MM.1S (cell line): ENCODE measurements around the gene PPARD.

Source experiments
- DNase-seq: peaks from one replicate; pipeline ENCODE4 v3.0.0-alpha.2; 2015
- H2AFZ ChIP-seq: fragments of 300-600 bp; sonication (generic); 2 replicates; pipeline ENCODE4 v1.6.0; 2016; ENCODE audit warnings: antibody characterized with exemption, low read length
- H3F3A ChIP-seq: fragments of 300-600 bp; sonication (generic); 2 replicates; pipeline ENCODE4 v1.6.1; 2016; ENCODE audit warnings: mild to moderate bottlenecking, antibody characterized with exemption, low read length, moderate library complexity, mixed read lengths; ENCODE audit not compliant: insufficient read depth
- H3K27ac ChIP-seq: fragments of 300-600 bp; sonication (generic); 2 replicates; pipeline ENCODE4 v1.5.1; 2016; ENCODE audit warnings: mild to moderate bottlenecking, low read length
- H3K27me3 ChIP-seq: fragments of 300-600 bp; sonication (generic); replicated peaks from 2 replicates; pipeline ENCODE4 v1.6.0; 2016; ENCODE audit warnings: low read length; ENCODE audit not compliant: insufficient read depth
- H3K36me3 ChIP-seq: fragments of 300-600 bp; sonication (generic); replicated peaks from 2 replicates; pipeline ENCODE4 v1.6.1; 2016; ENCODE audit warnings: mild to moderate bottlenecking, low read length, mixed read lengths; ENCODE audit not compliant: insufficient read depth
- H3K4me1 ChIP-seq: fragments of 300-600 bp; sonication (generic); 2 replicates; pipeline ENCODE4 v1.6.1; 2016; ENCODE audit warnings: low read length, mixed read lengths
- H3K4me2 ChIP-seq: fragments of 300-600 bp; sonication (generic); 2 replicates; pipeline ENCODE4 v1.6.0; 2016; ENCODE audit warnings: low read depth, low read length
- H3K4me3 ChIP-seq: fragments of 300-600 bp; sonication (generic); 2 replicates; pipeline ENCODE4 v1.5.1; 2016; ENCODE audit warnings: low read length, mixed read lengths
- H3K79me2 ChIP-seq: fragments of 300-600 bp; sonication (generic); 2 replicates; pipeline ENCODE4 v1.6.1; 2016; ENCODE audit warnings: mixed run types, low read length, mixed read lengths
- H3K9ac ChIP-seq: fragments of 300-600 bp; sonication (generic); 2 replicates; pipeline ENCODE4 v1.6.1; 2016; ENCODE audit warnings: low read length, mixed read lengths
- H3K9me2 ChIP-seq: fragments of 300-600 bp; sonication (generic); replicated peaks from 2 replicates; pipeline ENCODE4 v1.6.1; 2016; ENCODE audit warnings: mild to moderate bottlenecking, low read length, mixed read lengths; ENCODE audit not compliant: insufficient read depth
- H3K9me3 ChIP-seq: fragments of 300-600 bp; sonication (generic); replicated peaks from 2 replicates; pipeline ENCODE4 v1.6.1; 2016; ENCODE audit warnings: mild to moderate bottlenecking, low read length, mixed read lengths; ENCODE audit not compliant: insufficient read depth
- H4K20me1 ChIP-seq: fragments of 300-600 bp; sonication (generic); 2 replicates; pipeline ENCODE4 v1.6.1; 2016; ENCODE audit warnings: mild to moderate bottlenecking, low read length, moderate library complexity, mixed read lengths; ENCODE audit not compliant: insufficient read depth
- CTCF ChIP-seq: fragments of 300-600 bp; sonication (generic); IDR thresholded peaks from 2 replicates; pipeline ENCODE4 v1.5.1; 2016; ENCODE audit warnings: antibody characterized with exemption, low read length, mixed read lengths
- EZH2 ChIP-seq: fragments of 300-600 bp; sonication (generic); optimal IDR thresholded peaks from 2 replicates; pipeline ENCODE3; 2017; ENCODE audit warnings: low read depth, mild to moderate bottlenecking, antibody characterized with exemption, low read length, mixed read lengths
- EZH2phosphoT487 ChIP-seq: fragments of 300-600 bp; sonication (generic); IDR thresholded peaks from 2 replicates; pipeline ENCODE4 v1.6.1; 2018; ENCODE audit warnings: antibody characterized with exemption, low read length

PPARD gene

GRCh38 chr6:35452183-35453090, 110.1 kb downstream of the PPARD start, which contains the start of gene FANCE:
TSS of gene FANCE (plus strand) at chr6:35452338. CDS start at chr6:35452546, 208 bp downstream.
- no peaks in the 10 kb centered on the region for H3K36me3 ChIP-seq
- peaks cover 13% of the 10 kb centered on the region; the same call in 1 of the 2 replicates for H3K27me3 ChIP-seq
- peak within 1 kb of the TSS; percentile 87 for H3K4me3 ChIP-seq
- peak within 1 kb of the TSS; percentile 99 for H3K4me2 ChIP-seq
- H3K79me2 ChIP-seq, result 0 out of 2 replicates have a peak, but pooled peaks cover 4% of the 10 kb centered on the region
- H3K27ac ChIP-seq, result peak within 1 kb of the TSS; percentile 55; the same call in 1 of the 2 replicates
- peaks cover 15% of the 10 kb centered on the region for H3K4me1 ChIP-seq
- no peak for TF ChIP-seq EZH2
- no peak for TF ChIP-seq CTCF
- no peak for TF ChIP-seq EZH2phosphoT487
- no peaks in the 10 kb centered on the region for H3K9me2 ChIP-seq
- peak within 1 kb of the TSS; percentile 73 for H3K9ac ChIP-seq
- H3K9me3 ChIP-seq, result no peaks in the 10 kb centered on the region
- H4K20me1 ChIP-seq, result no peaks in the 10 kb centered on the region
- no peaks in the 10 kb centered on the region for H3F3A ChIP-seq
- peak within 1 kb of the TSS; percentile 92 for H2AFZ ChIP-seq
- peak; percentile 92 for DNase-seq

GRCh38 chr6:35453236-35453635, 110.9 kb downstream of the PPARD start:
- Histone ChIP-seq H3K79me2 (0 out of 2 replicates have a peak, but pooled peaks cover 4% of the 10 kb centered on the region), H3K36me3 (no peaks in the 10 kb centered on the region), H2AFZ (no peak overlapping the region), H3F3A (no peaks in the 10 kb centered on the region), H3K9ac (no peak overlapping the region), H3K27me3 (peaks cover 13% of the 10 kb centered on the region; the same call in 1 of the 2 replicates), H3K9me3 (no peaks in the 10 kb centered on the region), H3K4me3 (peak overlapping the region; percentile 87), H3K4me1 (peaks cover 15% of the 10 kb centered on the region), H3K4me2 (peak overlapping the region; percentile 99), H3K27ac (no peak overlapping the region), H3K9me2 (no peaks in the 10 kb centered on the region), H4K20me1 (no peaks in the 10 kb centered on the region)
- no peak for TF ChIP-seq CTCF
- no peak for TF ChIP-seq EZH2phosphoT487
- no peak for TF ChIP-seq EZH2
- no peak for DNase-seq

GRCh38 chr6:35454391-35455110, 112.2 kb downstream of the PPARD start:
- TF ChIP-seq EZH2phosphoT487 (no peak), EZH2 (no peak), CTCF (no peak)
- Histone ChIP-seq H3F3A (no peaks in the 10 kb centered on the region), H3K4me2 (no peak overlapping the region), H3K36me3 (no peaks in the 10 kb centered on the region), H2AFZ (no peak overlapping the region), H3K27me3 (peaks cover 13% of the 10 kb centered on the region; the same call in 1 of the 2 replicates), H3K4me1 (peaks cover 15% of the 10 kb centered on the region), H3K9me3 (no peaks in the 10 kb centered on the region), H3K9me2 (no peaks in the 10 kb centered on the region), H3K27ac (no peak overlapping the region), H3K79me2 (0 out of 2 replicates have a peak, but pooled peaks cover 4% of the 10 kb centered on the region), H3K9ac (no peak overlapping the region), H4K20me1 (no peaks in the 10 kb centered on the region), H3K4me3 (no peak overlapping the region)
- DNase-seq, result no peak
